Kidney (tissue), 14 donors: ENCODE data around the gene C2orf72. TPM values are rescaled to one million over a fixed set of nuclear protein-coding genes. Genes with fewer than 3 reads are reported as not detected.
A peak's percentile ranks its signal among the peaks of the same experiment; 100 is the strongest.

ENCODE experiments used
- DNase-seq, 5 donors: peaks; one replicate each; pipeline ENCODE4 v3.0.0-alpha.2; 2013 to 2020
- FAIRE-seq: peaks from 2 replicates; lab custom pipeline; 2012; peaks lifted over from hg19 to GRCh38; lab: Jason Lieb, UNC
- H3K27ac ChIP-seq, 2 donors: one replicate each; pipeline ENCODE4 v1.7.0; 2013; ENCODE audit warnings: low read depth in 2 of 2, low read length in 2 of 2, inconsistent platforms in 1 of 2
- H3K27me3 ChIP-seq: one replicate; pipeline ENCODE4 v1.7.1; 2013; ENCODE audit warnings: low read length, inconsistent platforms; ENCODE audit not compliant: control insufficient read depth, insufficient read depth
- H3K36me3 ChIP-seq, 3 donors: one replicate each; pipeline versions ENCODE4 v1.7.0 to v1.7.1; 2013; ENCODE audit warnings: low read length in 3 of 3, control low read depth in 1 of 3, inconsistent platforms in 1 of 3; ENCODE audit not compliant: insufficient read depth in 3 of 3, control insufficient read depth in 2 of 3
- H3K4me1 ChIP-seq, 3 donors: one replicate each; pipeline versions ENCODE4 v1.7.0 to v1.7.1; 2013; ENCODE audit warnings: low read length in 3 of 3, inconsistent platforms in 1 of 3, low read depth in 1 of 3; ENCODE audit not compliant: control insufficient read depth in 2 of 3, insufficient read depth in 2 of 3
- H3K4me3 ChIP-seq, 3 donors: one replicate each; pipeline versions ENCODE4 v1.7.0 to v1.8.1; 2013; ENCODE audit warnings: low read length in 3 of 3, control low read depth in 1 of 3, inconsistent platforms in 1 of 3
- H3K9ac ChIP-seq, 3 donors: one replicate each; pipeline versions ENCODE4 v1.7.0 to v1.7.1; 2013; ENCODE audit warnings: low read length in 3 of 3, control low read depth in 1 of 3, inconsistent platforms in 1 of 3
- H3K9me3 ChIP-seq, 3 donors: one replicate each; pipeline versions ENCODE4 v1.7.0 to v1.7.1; 2013; ENCODE audit warnings: low read length in 3 of 3, control low read depth in 1 of 3, inconsistent platforms in 1 of 3; ENCODE audit not compliant: control insufficient read depth in 2 of 3, insufficient read depth in 1 of 3
- CTCF ChIP-seq: IDR thresholded peaks from 3 replicates; pipeline ENCODE4 v1.5.1; 2012; ENCODE audit warnings: mild to moderate bottlenecking, moderate library complexity, borderline replicate concordance; ENCODE audit not compliant: insufficient read depth; ENCODE audit errors: extremely low read depth
- intact Hi-C: fragments of 100-400 bp; cut with DNase I; formaldehyde crosslinking; loops from one replicate; pipeline ENCODE4 v1.11.1; 2022
- polyA plus RNA-seq: library from polyadenylated mRNA; stranded (reverse); fragments of 350-450 nt; fragmentation: Illumina TruSeq; extraction: RNeasy Lipid Tissue Mini Kit (QIAGEN cat#74804); gene quantifications from one replicate; pipeline ENCODE4 v1.2.3, GENCODE V29; 2014; ENCODE audit warnings: low read depth, low replicate concordance; ENCODE audit not compliant: insufficient read depth
- total RNA-seq: library from RNA; stranded (reverse); fragmentation: NEBNext Ultra II Directional; extraction: Animal tissue kit (Norgen Biotek cat#: 25700); gene quantifications from one replicate; pipeline ENCODE4 v1.2.1, GENCODE V29; 2021
- donor health status: control.
- donor health status: control.
- donor health status: control.
- donor health status: control.
- donor health status: control.
- donor health status: DM: yes; HTN: yes; CAD: no.
- donor health status: Normal renal cell carcinoma (clear cell type).

The C2orf72 gene
- total and polyA plus RNA-seq, 2 donors from 2014 or later: 0.88 to 2.6 TPM

- Histone ChIP-seq H3K4me3 (no peak overlapping the region), H3K9me3 (peaks cover 0 to 7% (median 0%) of the 10 kb centered on the region in 3 donors), H3K9ac (no peak overlapping the region), H3K36me3 (peaks cover 0 to 2% (median 0%) of the 10 kb centered on the region in 3 donors), H3K27me3 (no peaks in the 10 kb centered on the region), H3K4me1 (no peaks in the 10 kb centered on the region), H3K27ac (no peak overlapping the region)
- FAIRE-seq: no peak
- intact Hi-C loops: no loop called here
- TF ChIP-seq CTCF: no peak
- DNase-seq: peak in 1 of 5 donors; percentile 14
Measured at GRCh38 chr2:231007286-231008098, 29.8 kb upstream of the C2orf72 start.

GRCh38 chr2:231008131-231008530, 29.2 kb upstream of the C2orf72 start:
- no peak overlapping the region for H3K27ac ChIP-seq
- no peak overlapping the region for H3K9ac ChIP-seq
- H3K27me3 ChIP-seq: no peaks in the 10 kb centered on the region
- peaks cover 0 to 7% (median 0%) of the 10 kb centered on the region in 3 donors for H3K9me3 ChIP-seq
- intact Hi-C loops: no loop called here
- FAIRE-seq (no peak), DNase-seq (no peak)
- H3K4me3 ChIP-seq: no peak overlapping the region
- peaks cover 0 to 2% (median 0%) of the 10 kb centered on the region in 3 donors for H3K36me3 ChIP-seq
- TF ChIP-seq CTCF: no peak
- H3K4me1 ChIP-seq: no peaks in the 10 kb centered on the region

GRCh38 chr2:231009236-231009919, 27.9 kb upstream of the C2orf72 start:
- DNase-seq (no peak), FAIRE-seq (no peak)
- peaks cover 0 to 7% (median 0%) of the 10 kb centered on the region in 3 donors for H3K9me3 ChIP-seq
- H3K36me3 ChIP-seq: peaks cover 0 to 2% (median 0%) of the 10 kb centered on the region in 3 donors
- no peak overlapping the region for H3K27ac ChIP-seq
- intact Hi-C loops: no loop called here
- H3K4me1 ChIP-seq: no peaks in the 10 kb centered on the region
- no peaks in the 10 kb centered on the region for H3K27me3 ChIP-seq
- no peak overlapping the region for H3K4me3 ChIP-seq
- no peak overlapping the region for H3K9ac ChIP-seq
- no peak for TF ChIP-seq CTCF
